Loucy (cell line): ENCODE results near the gene SULT1A3.
"Not testable (repeated sequence)": the region's sequence is repeated elsewhere in the genome, so short reads cannot be mapped to it uniquely, and the experiment has no call there.

ENCODE experiments used
- EZH2phosphoT487 ChIP-seq: fragments of 200-600 bp; IDR thresholded peaks from 2 replicates; pipeline ENCODE4 v1.6.1; 2018; ENCODE audit warnings: antibody characterized with exemption, mild to moderate bottlenecking, moderate library complexity, borderline replicate concordance
- TF ChIP-seq, protein P1 (sequence below): fragments of 200-600 bp; sonication (generic); conservative IDR thresholded peaks from 2 replicates; pipeline ENCODE4 v1.5.1; 2014; ENCODE audit warnings: mild to moderate bottlenecking, antibody characterized with exemption, low read length

DNA sequence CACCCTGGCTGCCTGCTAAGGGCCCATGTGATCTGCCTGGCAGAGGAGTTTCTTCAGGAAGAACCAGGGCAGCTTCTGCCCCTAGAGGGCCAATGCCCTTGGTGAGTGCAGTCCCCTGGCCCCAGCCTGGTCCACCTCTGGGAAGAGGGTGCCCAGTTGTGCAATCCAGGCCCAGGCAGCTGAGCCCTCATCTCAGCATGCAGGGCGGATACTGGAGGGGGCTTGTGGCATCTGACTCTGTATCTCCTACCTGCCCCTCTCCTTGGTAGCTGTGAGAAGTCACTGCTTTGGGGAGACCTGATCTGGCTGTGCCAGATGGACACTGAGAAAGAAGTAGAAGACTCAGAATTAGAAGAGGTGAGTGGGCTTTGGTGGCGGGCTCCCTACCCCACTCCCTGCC lies 2.1 kb upstream of the SULT1A3 start:
- TF ChIP-seq, protein P1, sequence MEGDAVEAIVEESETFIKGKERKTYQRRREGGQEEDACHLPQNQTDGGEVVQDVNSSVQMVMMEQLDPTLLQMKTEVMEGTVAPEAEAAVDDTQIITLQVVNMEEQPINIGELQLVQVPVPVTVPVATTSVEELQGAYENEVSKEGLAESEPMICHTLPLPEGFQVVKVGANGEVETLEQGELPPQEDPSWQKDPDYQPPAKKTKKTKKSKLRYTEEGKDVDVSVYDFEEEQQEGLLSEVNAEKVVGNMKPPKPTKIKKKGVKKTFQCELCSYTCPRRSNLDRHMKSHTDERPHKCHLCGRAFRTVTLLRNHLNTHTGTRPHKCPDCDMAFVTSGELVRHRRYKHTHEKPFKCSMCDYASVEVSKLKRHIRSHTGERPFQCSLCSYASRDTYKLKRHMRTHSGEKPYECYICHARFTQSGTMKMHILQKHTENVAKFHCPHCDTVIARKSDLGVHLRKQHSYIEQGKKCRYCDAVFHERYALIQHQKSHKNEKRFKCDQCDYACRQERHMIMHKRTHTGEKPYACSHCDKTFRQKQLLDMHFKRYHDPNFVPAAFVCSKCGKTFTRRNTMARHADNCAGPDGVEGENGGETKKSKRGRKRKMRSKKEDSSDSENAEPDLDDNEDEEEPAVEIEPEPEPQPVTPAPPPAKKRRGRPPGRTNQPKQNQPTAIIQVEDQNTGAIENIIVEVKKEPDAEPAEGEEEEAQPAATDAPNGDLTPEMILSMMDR, result not testable (repeated sequence)
- not testable (repeated sequence) for TF ChIP-seq EZH2phosphoT487
